ENCODE measurements around the gene ZNF284.

Gene ZNF284

GRCh38 chr19:44059229-44059628, 12.7 kb upstream of the ZNF284 start:
- H3K36me3 ChIP-seq (replicated peaks; ENCODE audit: insufficient read depth, low read length): no peaks in the 10 kb centered on the region

GRCh38 chr19:44061038-44061437, 10.9 kb upstream of the ZNF284 start:
- H3K36me3 ChIP-seq (replicated peaks; ENCODE audit: insufficient read depth, low read length): no peaks in the 10 kb centered on the region
- no peaks in the 10 kb centered on the region for H3F3A ChIP-seq (ENCODE audit: insufficient read depth, low read length)
- H3K27ac ChIP-seq (ENCODE audit: low read length): no peak overlapping the region
- no peak overlapping the region for H3K4me2 ChIP-seq (ENCODE audit: low read depth, low read length)
- TF ChIP-seq EZH2 (optimal IDR thresholded peaks at IDR 0.05; ENCODE audit: low read depth, low read length) (no peak), CTCF (IDR thresholded peaks at IDR 0.05; ENCODE audit: low read length) (no peak), EZH2phosphoT487 (IDR thresholded peaks at IDR 0.05; ENCODE audit: low read length) (no peak)
- no peaks in the 10 kb centered on the region for H3K4me1 ChIP-seq (ENCODE audit: low read length)
- H3K79me2 ChIP-seq (ENCODE audit: low read length): no peaks in the 10 kb centered on the region
- H3K9me3 ChIP-seq (replicated peaks; ENCODE audit: insufficient read depth, low read length): no peaks in the 10 kb centered on the region
- H3K9ac ChIP-seq (ENCODE audit: low read length): no peak overlapping the region
- no peak for DNase-seq
- H2AFZ ChIP-seq (ENCODE audit: low read length): no peak overlapping the region
- H3K9me2 ChIP-seq (replicated peaks; ENCODE audit: insufficient read depth, low read length): no peaks in the 10 kb centered on the region
- no peak overlapping the region for H3K4me3 ChIP-seq (ENCODE audit: low read length)
- H4K20me1 ChIP-seq (ENCODE audit: insufficient read depth, low read length): no peaks in the 10 kb centered on the region
- no peaks in the 10 kb centered on the region for H3K27me3 ChIP-seq (replicated peaks; ENCODE audit: insufficient read depth, low read length)

More at GRCh38 chr19:44059229-44059628, 12.7 kb upstream of the ZNF284 start:
- Histone ChIP-seq H3K4me2 (ENCODE audit: low read depth, low read length) (no peak overlapping the region), H3K4me1 (ENCODE audit: low read length) (no peaks in the 10 kb centered on the region), H3K27me3 (replicated peaks; ENCODE audit: insufficient read depth, low read length) (no peaks in the 10 kb centered on the region), H3K9me2 (replicated peaks; ENCODE audit: insufficient read depth, low read length) (no peaks in the 10 kb centered on the region), H3K4me3 (ENCODE audit: low read length) (no peak overlapping the region), H3K9me3 (replicated peaks; ENCODE audit: insufficient read depth, low read length) (no peaks in the 10 kb centered on the region), H2AFZ (ENCODE audit: low read length) (no peak overlapping the region), H4K20me1 (ENCODE audit: insufficient read depth, low read length) (no peaks in the 10 kb centered on the region), H3K79me2 (ENCODE audit: low read length) (no peaks in the 10 kb centered on the region), H3K27ac (ENCODE audit: low read length) (no peak overlapping the region), H3F3A (ENCODE audit: insufficient read depth, low read length) (no peaks in the 10 kb centered on the region), H3K9ac (ENCODE audit: low read length) (no peak overlapping the region)
- DNase-seq: no peak
- TF ChIP-seq EZH2phosphoT487 (IDR thresholded peaks at IDR 0.05; ENCODE audit: low read length) (no peak), CTCF (IDR thresholded peaks at IDR 0.05; ENCODE audit: low read length) (no peak)

DNA sequence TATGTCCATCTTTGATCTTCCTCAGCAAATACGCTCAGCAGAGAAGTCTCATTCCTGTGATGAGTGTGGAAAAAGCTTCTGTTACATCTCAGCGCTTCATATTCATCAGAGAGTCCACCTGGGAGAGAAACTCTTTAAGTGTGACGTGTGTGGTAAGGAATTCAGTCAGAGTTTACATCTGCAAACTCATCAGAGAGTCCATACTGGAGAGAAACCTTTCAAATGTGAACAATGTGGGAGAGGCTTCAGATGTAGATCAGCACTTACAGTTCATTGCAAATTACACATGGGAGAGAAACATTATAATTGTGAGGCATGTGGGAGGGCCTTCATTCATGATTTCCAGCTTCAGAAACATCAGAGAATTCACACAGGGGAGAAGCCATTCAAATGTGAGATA, 5.7 kb upstream of the ZNF284 start:
- Histone ChIP-seq H3K4me3 (ENCODE audit: low read length) (no peak overlapping the region), H3K4me1 (ENCODE audit: low read length) (no peaks in the 10 kb centered on the region)

More for the DNA sequence above, 5.7 kb upstream of the ZNF284 start:
- no peaks in the 10 kb centered on the region for H3K9me2 ChIP-seq (replicated peaks; ENCODE audit: insufficient read depth, low read length)
- DNase-seq: no peak
- no peak overlapping the region for H3K4me2 ChIP-seq (ENCODE audit: low read depth, low read length)
- no peaks in the 10 kb centered on the region for H3K36me3 ChIP-seq (replicated peaks; ENCODE audit: insufficient read depth, low read length)
- no peak overlapping the region for H3K9ac ChIP-seq (ENCODE audit: low read length)
- H4K20me1 ChIP-seq (ENCODE audit: insufficient read depth, low read length): no peaks in the 10 kb centered on the region
- no peaks in the 10 kb centered on the region for H3F3A ChIP-seq (ENCODE audit: insufficient read depth, low read length)
- no peaks in the 10 kb centered on the region for H3K79me2 ChIP-seq (ENCODE audit: low read length)
- H2AFZ ChIP-seq (ENCODE audit: low read length): no peak overlapping the region
- H3K27me3 ChIP-seq (replicated peaks; ENCODE audit: insufficient read depth, low read length): no peaks in the 10 kb centered on the region
- H3K9me3 ChIP-seq (replicated peaks; ENCODE audit: insufficient read depth, low read length): no peaks in the 10 kb centered on the region
- no peak overlapping the region for H3K27ac ChIP-seq (ENCODE audit: low read length)
- TF ChIP-seq EZH2 (optimal IDR thresholded peaks at IDR 0.05; ENCODE audit: low read depth, low read length): no peak
- TF ChIP-seq EZH2phosphoT487 (IDR thresholded peaks at IDR 0.05; ENCODE audit: low read length): no peak
- TF ChIP-seq CTCF (IDR thresholded peaks at IDR 0.05; ENCODE audit: low read length): no peak

All from MM.1S (cell line).